Raji (cell line): Measurements from ENCODE around the gene RHBDL1.

Experiments
- POLR2A ChIP-seq: IDR thresholded peaks from 2 replicates; pipeline ENCODE4 v1.6.1; 2011; ENCODE audit warnings: low read depth, low read length, control low read depth; ENCODE audit not compliant: insufficient read depth

RHBDL1 gene

GRCh38 chr16:644556-644955, 30.9 kb upstream of the RHBDL1 start:
- no peak for TF ChIP-seq POLR2A

GRCh38 chr16:645852-646678, 29.4 kb upstream of the RHBDL1 start:
- TF ChIP-seq POLR2A: peak; percentile 13; the same call in 1 of the 2 replicates

- no peak; the same call in 1 of the 2 replicates for TF ChIP-seq POLR2A
Measured at GRCh38 chr16:646679-647172, 28.7 kb upstream of the RHBDL1 start.

- peak; percentile 32; the same call in 1 of the 2 replicates for TF ChIP-seq POLR2A
Measured at GRCh38 chr16:647173-647902, 28.1 kb upstream of the RHBDL1 start.

GRCh38 chr16:648071-648780, 27.2 kb upstream of the RHBDL1 start:
- TF ChIP-seq POLR2A: peak; percentile 35; the same call in 1 of the 2 replicates

GRCh38 chr16:648781-649589, 26.5 kb upstream of the RHBDL1 start, which contains the start of gene WDR90:
Gene WDR90 (plus strand): TSS chr16:649365. CDS start chr16:649417, 52 bp downstream.
- peak; percentile 82 for TF ChIP-seq POLR2A

- no peak for TF ChIP-seq POLR2A
Measured at GRCh38 chr16:649631-650030, 25.8 kb upstream of the RHBDL1 start.

- no peak for TF ChIP-seq POLR2A
Measured at GRCh38 chr16:651844-652243, 23.6 kb upstream of the RHBDL1 start.

- no peak for TF ChIP-seq POLR2A
Measured at GRCh38 chr16:652454-653305, 22.8 kb upstream of the RHBDL1 start.

- TF ChIP-seq POLR2A: no peak
Measured at GRCh38 chr16:654034-654433, 21.4 kb upstream of the RHBDL1 start.

GRCh38 chr16:657487-657886, 18.0 kb upstream of the RHBDL1 start:
- no peak for TF ChIP-seq POLR2A

- no peak for TF ChIP-seq POLR2A
Measured at GRCh38 chr16:658679-659571, 16.5 kb upstream of the RHBDL1 start.

GRCh38 chr16:659618-660017, 15.9 kb upstream of the RHBDL1 start:
- no peak for TF ChIP-seq POLR2A

GRCh38 chr16:660132-660458, 15.4 kb upstream of the RHBDL1 start:
- TF ChIP-seq POLR2A: no peak
